Measurements from ENCODE around the gene PPP2R2D.
"Not testable (repeated sequence)": the region's sequence is repeated elsewhere in the genome, so short reads cannot be mapped to it uniquely, and the experiment has no call there.

Gene PPP2R2D

DNA sequence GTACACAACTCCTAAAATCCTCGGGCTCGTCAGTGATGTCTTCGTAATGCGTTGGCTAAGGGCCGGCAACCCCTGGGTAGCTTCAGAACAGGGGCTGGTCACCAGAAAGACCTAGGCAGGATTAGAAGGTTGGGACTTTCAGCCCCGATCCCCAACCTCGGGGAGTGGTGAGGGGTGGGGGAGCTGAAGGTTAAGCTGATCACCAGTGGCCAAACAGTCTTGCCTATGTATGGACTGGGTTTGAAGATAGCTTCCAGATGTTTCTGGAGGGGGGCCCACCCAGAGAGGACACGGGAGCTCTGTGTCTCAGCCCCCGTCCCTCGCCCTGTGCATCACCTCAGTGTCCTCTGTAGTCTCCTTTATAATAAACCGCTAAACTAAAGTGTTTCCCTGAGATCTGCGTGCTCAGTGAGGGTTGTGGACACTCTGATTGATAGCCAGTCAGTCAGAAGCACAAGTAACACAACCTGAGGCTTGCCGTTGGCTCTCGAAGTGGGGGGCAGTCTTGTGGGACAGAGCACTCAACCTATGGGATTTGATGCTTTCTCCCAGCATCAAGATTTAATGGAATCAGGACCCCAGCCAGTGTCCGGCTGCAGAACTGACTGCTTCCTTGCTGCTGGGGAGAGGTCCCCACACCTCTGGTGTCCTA lies 10.0 kb downstream of the PPP2R2D start:
- Histone ChIP-seq H3K4me1 (ENCODE audit: control insufficient read depth, insufficient read depth, low read length) (no peaks in the 10 kb centered on the region), H3K9ac (ENCODE audit: low read depth, low read length) (no peak overlapping the region), H3K27ac (ENCODE audit: low read depth, low read length) (no peak overlapping the region), H3K27me3 (ENCODE audit: control insufficient read depth, insufficient read depth, low read length) (no peaks in the 10 kb centered on the region), H3K9me3 (ENCODE audit: control insufficient read depth, insufficient read depth, low read length) (no peaks in the 10 kb centered on the region), H3K36me3 (ENCODE audit: control insufficient read depth, insufficient read depth, low read length) (peaks cover 39% of the 10 kb centered on the region), H3K4me3 (ENCODE audit: low read depth, low read length) (no peak overlapping the region)

DNA sequence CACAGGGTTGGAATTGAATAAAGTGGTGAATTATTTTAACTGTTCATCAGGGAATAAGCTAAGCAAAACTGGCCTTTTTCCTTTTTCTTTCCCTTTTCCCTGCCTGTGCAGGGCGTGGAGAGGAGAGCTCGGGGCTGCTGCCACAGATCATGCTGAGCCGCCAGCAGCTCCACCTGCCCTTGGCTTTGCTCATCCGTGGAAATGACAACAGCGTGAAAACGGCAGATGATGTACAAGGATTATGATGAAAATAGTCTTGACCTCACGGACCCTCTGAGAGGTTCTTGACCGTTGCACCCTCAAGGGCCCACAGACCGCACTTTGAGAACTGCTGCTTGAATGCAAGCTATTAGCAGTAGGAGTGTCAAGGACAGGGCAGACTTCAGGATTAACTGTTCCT lies 10.6 kb downstream of the PPP2R2D start:
- Histone ChIP-seq H3K27ac (ENCODE audit: low read depth, low read length) (no peak overlapping the region), H3K4me3 (ENCODE audit: low read depth, low read length) (no peak overlapping the region), H3K27me3 (ENCODE audit: control insufficient read depth, insufficient read depth, low read length) (no peaks in the 10 kb centered on the region), H3K9me3 (ENCODE audit: control insufficient read depth, insufficient read depth, low read length) (no peaks in the 10 kb centered on the region), H3K36me3 (ENCODE audit: control insufficient read depth, insufficient read depth, low read length) (peaks cover 32% of the 10 kb centered on the region), H3K9ac (ENCODE audit: low read depth, low read length) (no peak overlapping the region), H3K4me1 (ENCODE audit: control insufficient read depth, insufficient read depth, low read length) (no peaks in the 10 kb centered on the region)

GRCh38 chr10:131912620-131913019 lies 11.8 kb downstream of the PPP2R2D start:
- H3K9me3 ChIP-seq (ENCODE audit: control insufficient read depth, insufficient read depth, low read length): no peaks in the 10 kb centered on the region
- no peaks in the 10 kb centered on the region for H3K27me3 ChIP-seq (ENCODE audit: control insufficient read depth, insufficient read depth, low read length)
- no peaks in the 10 kb centered on the region for H3K4me1 ChIP-seq (ENCODE audit: control insufficient read depth, insufficient read depth, low read length)
- no peak overlapping the region for H3K4me3 ChIP-seq (ENCODE audit: low read depth, low read length)
- no peak overlapping the region for H3K9ac ChIP-seq (ENCODE audit: low read depth, low read length)
- peaks cover 28% of the 10 kb centered on the region for H3K36me3 ChIP-seq (ENCODE audit: control insufficient read depth, insufficient read depth, low read length)
- no peak overlapping the region for H3K27ac ChIP-seq (ENCODE audit: low read depth, low read length)

DNA sequence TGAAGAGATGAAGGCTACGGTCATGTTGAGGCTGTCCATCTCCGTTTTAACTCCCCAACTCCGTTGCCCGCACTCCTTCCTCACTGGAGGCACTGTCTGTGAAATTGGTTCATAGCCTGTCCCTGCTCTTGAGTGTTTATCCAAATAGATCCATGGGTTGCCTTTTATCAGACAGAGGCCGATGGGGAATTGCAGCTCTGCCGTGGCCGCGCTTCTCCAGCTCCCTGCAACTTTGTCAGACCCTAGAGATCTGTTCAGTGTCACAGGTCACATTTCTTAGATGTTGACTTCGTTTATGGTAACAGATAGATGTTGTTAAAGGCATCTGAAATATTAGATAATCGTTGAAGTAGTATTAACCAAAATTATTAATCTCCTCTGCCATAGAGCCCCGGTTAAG lies 14.7 kb downstream of the PPP2R2D start:
- Histone ChIP-seq H3K9me3 (ENCODE audit: control insufficient read depth, insufficient read depth, low read length) (no peaks in the 10 kb centered on the region), H3K9ac (ENCODE audit: low read depth, low read length) (no peak overlapping the region), H3K27ac (ENCODE audit: low read depth, low read length) (no peak overlapping the region), H3K27me3 (ENCODE audit: control insufficient read depth, insufficient read depth, low read length) (no peaks in the 10 kb centered on the region), H3K36me3 (ENCODE audit: control insufficient read depth, insufficient read depth, low read length) (peaks cover 10% of the 10 kb centered on the region), H3K4me3 (ENCODE audit: low read depth, low read length) (no peak overlapping the region), H3K4me1 (ENCODE audit: control insufficient read depth, insufficient read depth, low read length) (no peaks in the 10 kb centered on the region)

DNA sequence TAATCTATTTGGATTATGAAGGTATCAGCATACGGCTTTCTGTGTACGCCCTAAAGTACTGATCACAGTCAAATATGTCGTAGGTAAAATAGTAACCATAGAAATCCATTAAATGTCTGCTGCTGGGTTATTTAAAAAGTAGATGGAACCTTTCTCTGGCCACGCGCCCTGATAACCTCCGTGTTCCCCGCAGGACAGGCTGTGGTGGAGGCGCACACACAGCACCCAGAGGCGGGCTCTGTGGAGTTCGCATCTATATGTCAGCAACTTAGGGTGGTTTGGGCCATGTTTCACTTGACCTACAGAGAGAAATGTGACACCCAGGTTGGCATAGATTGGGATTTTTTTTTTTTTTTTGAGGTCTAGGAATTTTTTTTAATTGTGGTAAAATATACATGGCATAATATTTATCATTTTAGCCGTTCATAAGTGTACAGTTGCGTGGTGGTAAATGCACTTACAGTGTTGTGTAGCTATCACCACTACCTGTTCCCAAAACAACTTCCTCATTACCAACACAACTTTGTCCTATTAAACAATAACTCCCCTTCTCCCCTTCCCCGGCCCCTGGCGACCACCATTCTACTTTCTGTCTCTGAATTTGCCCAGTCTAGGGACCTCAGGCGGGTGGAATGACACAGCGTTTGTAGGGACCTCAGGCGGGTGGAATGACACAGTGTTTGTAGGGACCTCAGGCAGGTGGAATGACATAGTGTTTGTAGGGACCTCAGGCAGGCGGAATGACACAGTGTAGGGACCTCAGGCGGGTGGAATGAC lies 15.4 kb downstream of the PPP2R2D start:
- no peaks in the 10 kb centered on the region for H3K9me3 ChIP-seq (ENCODE audit: control insufficient read depth, insufficient read depth, low read length)
- no peaks in the 10 kb centered on the region for H3K27me3 ChIP-seq (ENCODE audit: control insufficient read depth, insufficient read depth, low read length)
- H3K4me3 ChIP-seq (ENCODE audit: low read depth, low read length): no peak overlapping the region
- H3K36me3 ChIP-seq (ENCODE audit: control insufficient read depth, insufficient read depth, low read length): peaks cover 10% of the 10 kb centered on the region
- no peak overlapping the region for H3K9ac ChIP-seq (ENCODE audit: low read depth, low read length)
- H3K27ac ChIP-seq (ENCODE audit: low read depth, low read length): no peak overlapping the region
- peaks cover 4% of the 10 kb centered on the region for H3K4me1 ChIP-seq (ENCODE audit: control insufficient read depth, insufficient read depth, low read length)

DNA sequence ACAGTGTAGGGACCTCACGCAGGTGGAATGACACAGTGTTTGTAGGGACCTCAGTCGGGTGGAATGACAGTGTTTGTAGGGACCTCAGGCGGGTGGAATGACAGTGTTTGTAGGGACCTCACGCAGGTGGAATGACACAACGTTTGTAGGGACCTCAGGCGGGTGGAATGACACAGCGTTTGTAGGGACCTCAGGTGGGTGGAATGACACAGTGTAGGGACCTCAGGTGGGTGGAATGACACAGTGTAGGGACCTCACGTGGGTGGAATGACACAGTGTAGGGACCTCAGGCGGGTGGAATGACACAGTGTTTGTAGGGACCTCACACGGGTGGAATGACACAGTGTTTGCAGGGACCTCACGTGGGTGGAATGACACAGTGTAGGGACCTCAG lies 16.0 kb downstream of the PPP2R2D start:
- H3K9ac ChIP-seq (ENCODE audit: low read depth, low read length); H3K36me3 ChIP-seq (ENCODE audit: control insufficient read depth, insufficient read depth, low read length); H3K27ac ChIP-seq (ENCODE audit: low read depth, low read length); H3K9me3 ChIP-seq (ENCODE audit: control insufficient read depth, insufficient read depth, low read length); H3K4me3 ChIP-seq (ENCODE audit: low read depth, low read length); H3K27me3 ChIP-seq (ENCODE audit: control insufficient read depth, insufficient read depth, low read length); H3K4me1 ChIP-seq (ENCODE audit: control insufficient read depth, insufficient read depth, low read length): not testable (repeated sequence)

DNA sequence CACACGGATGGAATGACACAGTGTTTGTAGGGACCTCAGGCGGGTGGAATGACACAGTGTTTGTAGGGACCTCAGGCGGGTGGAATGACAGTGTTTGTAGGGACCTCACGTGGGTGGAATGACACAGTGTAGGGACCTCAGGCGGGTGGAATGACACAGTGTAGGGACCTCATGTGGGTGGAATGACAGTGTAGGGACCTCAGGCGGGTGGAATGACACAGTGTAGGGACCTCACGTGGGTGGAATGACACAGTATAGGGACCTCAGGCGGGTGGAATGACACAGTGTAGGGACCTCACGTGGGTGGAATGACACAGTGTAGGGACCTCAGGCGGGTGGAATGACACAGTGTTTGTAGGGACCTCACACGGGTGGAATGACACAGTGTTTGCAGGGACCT lies 16.7 kb downstream of the PPP2R2D start:
- H3K9me3 ChIP-seq (ENCODE audit: control insufficient read depth, insufficient read depth, low read length); H3K27ac ChIP-seq (ENCODE audit: low read depth, low read length); H3K27me3 ChIP-seq (ENCODE audit: control insufficient read depth, insufficient read depth, low read length); H3K4me3 ChIP-seq (ENCODE audit: low read depth, low read length); H3K36me3 ChIP-seq (ENCODE audit: control insufficient read depth, insufficient read depth, low read length); H3K9ac ChIP-seq (ENCODE audit: low read depth, low read length): not testable (repeated sequence)
- H3K4me1 ChIP-seq (ENCODE audit: control insufficient read depth, insufficient read depth, low read length): peaks cover 14% of the 10 kb centered on the region

GRCh38 chr10:131919461-131919860 lies 18.7 kb downstream of the PPP2R2D start:
- H3K9ac ChIP-seq (ENCODE audit: low read depth, low read length); H3K9me3 ChIP-seq (ENCODE audit: control insufficient read depth, insufficient read depth, low read length); H3K27ac ChIP-seq (ENCODE audit: low read depth, low read length); H3K4me3 ChIP-seq (ENCODE audit: low read depth, low read length); H3K27me3 ChIP-seq (ENCODE audit: control insufficient read depth, insufficient read depth, low read length); H3K36me3 ChIP-seq (ENCODE audit: control insufficient read depth, insufficient read depth, low read length): not testable (repeated sequence)
- H3K4me1 ChIP-seq (ENCODE audit: control insufficient read depth, insufficient read depth, low read length): peaks cover 18% of the 10 kb centered on the region

DNA sequence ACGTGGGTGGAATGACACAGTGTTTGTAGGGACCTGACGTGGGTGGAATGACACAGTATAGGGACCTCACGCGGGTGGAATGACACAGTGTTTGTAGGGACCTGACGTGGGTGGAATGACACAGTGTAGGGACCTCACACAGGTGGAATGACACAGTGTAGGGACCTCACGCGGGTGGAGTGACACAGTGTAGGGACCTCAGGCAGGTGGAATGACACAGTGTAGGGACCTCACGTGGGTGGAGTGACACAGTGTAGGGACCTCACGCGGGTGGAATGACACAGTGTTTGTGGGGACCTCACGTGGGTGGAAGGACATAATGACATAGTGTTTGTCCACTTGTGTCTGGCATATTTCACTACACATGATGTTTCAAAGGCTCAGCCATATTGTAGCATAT lies 19.3 kb downstream of the PPP2R2D start:
- Histone ChIP-seq H3K4me1 (ENCODE audit: control insufficient read depth, insufficient read depth, low read length) (peaks cover 18% of the 10 kb centered on the region), H3K4me3 (ENCODE audit: low read depth, low read length) (no peak overlapping the region), H3K36me3 (ENCODE audit: control insufficient read depth, insufficient read depth, low read length) (no peaks in the 10 kb centered on the region), H3K9me3 (ENCODE audit: control insufficient read depth, insufficient read depth, low read length) (no peaks in the 10 kb centered on the region), H3K9ac (ENCODE audit: low read depth, low read length) (no peak overlapping the region), H3K27me3 (ENCODE audit: control insufficient read depth, insufficient read depth, low read length) (no peaks in the 10 kb centered on the region), H3K27ac (ENCODE audit: low read depth, low read length) (no peak overlapping the region)

GRCh38 chr10:131920693-131921092 lies 19.9 kb downstream of the PPP2R2D start:
- Histone ChIP-seq H3K9ac (ENCODE audit: low read depth, low read length) (no peak overlapping the region), H3K27ac (ENCODE audit: low read depth, low read length) (no peak overlapping the region), H3K4me3 (ENCODE audit: low read depth, low read length) (no peak overlapping the region), H3K9me3 (ENCODE audit: control insufficient read depth, insufficient read depth, low read length) (no peaks in the 10 kb centered on the region), H3K4me1 (ENCODE audit: control insufficient read depth, insufficient read depth, low read length) (peaks cover 23% of the 10 kb centered on the region), H3K36me3 (ENCODE audit: control insufficient read depth, insufficient read depth, low read length) (no peaks in the 10 kb centered on the region), H3K27me3 (ENCODE audit: control insufficient read depth, insufficient read depth, low read length) (no peaks in the 10 kb centered on the region)

DNA sequence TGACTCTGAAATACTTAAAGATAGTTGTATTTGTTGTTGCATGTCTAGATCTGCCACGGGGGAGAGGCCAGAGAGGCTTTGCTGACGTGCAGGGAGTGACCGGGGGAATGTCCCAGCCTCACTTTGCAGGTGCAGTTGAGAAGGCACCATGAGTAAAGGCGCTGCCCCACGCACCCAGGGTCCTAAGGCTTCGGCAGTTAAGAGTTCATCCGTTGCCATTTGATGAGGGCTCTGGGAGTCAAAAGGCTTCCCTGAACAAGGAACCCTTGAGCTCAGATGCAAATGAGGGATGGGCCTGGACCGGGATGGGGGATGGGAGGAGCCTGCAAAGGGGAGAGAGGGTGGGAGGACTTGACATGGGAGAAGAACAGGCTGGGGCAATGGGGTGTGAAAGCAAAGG lies 20.4 kb downstream of the PPP2R2D start:
- no peaks in the 10 kb centered on the region for H3K36me3 ChIP-seq (ENCODE audit: control insufficient read depth, insufficient read depth, low read length)
- no peak overlapping the region for H3K27ac ChIP-seq (ENCODE audit: low read depth, low read length)
- H3K9ac ChIP-seq (ENCODE audit: low read depth, low read length): no peak overlapping the region
- no peaks in the 10 kb centered on the region for H3K27me3 ChIP-seq (ENCODE audit: control insufficient read depth, insufficient read depth, low read length)
- no peaks in the 10 kb centered on the region for H3K9me3 ChIP-seq (ENCODE audit: control insufficient read depth, insufficient read depth, low read length)
- H3K4me3 ChIP-seq (ENCODE audit: low read depth, low read length): no peak overlapping the region
- H3K4me1 ChIP-seq (ENCODE audit: control insufficient read depth, insufficient read depth, low read length): peaks cover 24% of the 10 kb centered on the region

Measured in HUES48 (cell line).